Common myeloid progenitor, CD34-positive (primary cell): ENCODE measurements around the gene PCSK5.

Experiments
- CTCF ChIA-PET: fragments of 350-600 bp; sonication (Branson Sonifier 250); formaldehyde crosslinking; loops from one replicate; lab custom pipeline; 2021; ENCODE audit warnings: antibody characterized with exemption; lab: Charles Lee
- POLR2A ChIA-PET: fragments of 350-600 bp; sonication (Branson Sonifier 250); formaldehyde crosslinking; loops from one replicate; lab custom pipeline; 2021; ENCODE audit warnings: antibody characterized with exemption; lab: Charles Lee
- DNase-seq, 3 donors: peaks; one replicate each; pipeline versions ENCODE4 v3.0.0 to v3.0.0-alpha.2; 2013
- H3K27ac ChIP-seq, 2 experiments: 1 replicate in 1 of 2; 2 replicates in 1 of 2; pipeline ENCODE4 v1.7.0; 2013; ENCODE audit warnings: inconsistent platforms in 2 of 2, low read length in 2 of 2, mild to moderate bottlenecking in 2 of 2, low read depth in 1 of 2, moderate library complexity in 1 of 2; ENCODE audit not compliant: severe bottlenecking in 2 of 2, insufficient read depth in 1 of 2, poor library complexity in 1 of 2
- H3K27me3 ChIP-seq, 5 experiments: replicated peaks in 2 of 5; 1 replicate in 3 of 5; 2 replicates in 2 of 5; pipeline versions ENCODE4 v1.6.1 to v1.7.0; 2013; ENCODE audit warnings: low read length in 4 of 5, mild to moderate bottlenecking in 2 of 5, moderate library complexity in 2 of 5, inconsistent platforms in 1 of 5; ENCODE audit not compliant: insufficient read depth in 5 of 5, control insufficient read depth in 4 of 5
- H3K36me3 ChIP-seq, 4 experiments: 1 replicate in 2 of 4; 2 replicates in 2 of 4; pipeline versions ENCODE4 v1.6.1 to v1.7.0; 2013; ENCODE audit warnings: low read length in 3 of 4, control low read depth in 1 of 4, mild to moderate bottlenecking in 1 of 4; ENCODE audit not compliant: control insufficient read depth in 4 of 4, insufficient read depth in 4 of 4
- H3K4me1 ChIP-seq, 4 experiments: 1 replicate in 3 of 4; 2 replicates in 1 of 4; pipeline versions ENCODE4 v1.6.1 to v1.7.1; 2013; ENCODE audit warnings: low read length in 3 of 4, mild to moderate bottlenecking in 3 of 4, control low read depth in 1 of 4, inconsistent platforms in 1 of 4, moderate library complexity in 1 of 4; ENCODE audit not compliant: control insufficient read depth in 4 of 4, insufficient read depth in 4 of 4; ENCODE audit errors: control extremely low read depth in 1 of 4
- H3K4me3 ChIP-seq, 7 experiments: 1 replicate in 4 of 7; 2 replicates in 3 of 7; pipeline versions ENCODE4 v1.5.1 to v1.7.0; 2013; ENCODE audit warnings: mild to moderate bottlenecking in 7 of 7, low read length in 6 of 7, moderate library complexity in 6 of 7, inconsistent platforms in 2 of 7, low read depth in 2 of 7, control low read depth in 1 of 7; ENCODE audit not compliant: insufficient read depth in 4 of 7, control insufficient read depth in 1 of 7; ENCODE audit errors: extremely low read depth in 1 of 7
- H3K9me3 ChIP-seq, 5 experiments: 1 replicate in 4 of 5; 2 replicates in 1 of 5; pipeline versions ENCODE4 v1.6.1 to v1.7.1; 2013; ENCODE audit warnings: low read length in 4 of 5, mild to moderate bottlenecking in 2 of 5, inconsistent platforms in 1 of 5, low read depth in 1 of 5, moderate library complexity in 1 of 5; ENCODE audit not compliant: control insufficient read depth in 4 of 5, insufficient read depth in 2 of 5; ENCODE audit errors: control extremely low read depth in 1 of 5
- WGBS: methylation state at CpG from one replicate; pipeline ENCODE4 v1.1.5; 2013; ENCODE audit not compliant: insufficient coverage; 5-methylcytosine and 5-hydroxymethylcytosine counted together

The PCSK5 gene

GRCh38 chr9:75906531-75906930 is 16.1 kb downstream of the PCSK5 start:
- ChIA-PET CTCF (interaction anchor here (0.9 kb wide), 1 partner anchor 16 kb away, joined by 7 read pairs; the partner anchor contains the start of gene PCSK5), POLR2A (interaction anchor here (0.6 kb wide), 1 partner anchor 8 kb away, joined by 3 read pairs; no protein-coding TSS in a partner anchor)
- Histone ChIP-seq H3K9me3 (no peaks in the 10 kb centered on the region), H3K27ac (no peak overlapping the region), H3K27me3 (no peaks in the 10 kb centered on the region), H3K4me1 (no peaks in the 10 kb centered on the region), H3K36me3 (no peaks in the 10 kb centered on the region), H3K4me3 (no peak overlapping the region)
- 100% methylated on average over 1 of the region's 1 CpG for WGBS
- no peak for DNase-seq

- Histone ChIP-seq H3K9me3 (no peaks in the 10 kb centered on the region), H3K36me3 (no peaks in the 10 kb centered on the region), H3K4me3 (no peak overlapping the region), H3K27ac (no peak overlapping the region), H3K27me3 (no peaks in the 10 kb centered on the region), H3K4me1 (no peaks in the 10 kb centered on the region)
- ChIA-PET POLR2A (no interaction called here), CTCF (no interaction called here)
- WGBS: 100% methylated on average over 3 of the region's 3 CpGs
- DNase-seq: no peak
Observed at GRCh38 chr9:75907329-75907728, 16.9 kb downstream of the PCSK5 start.

- Histone ChIP-seq H3K36me3 (no peaks in the 10 kb centered on the region), H3K4me1 (no peaks in the 10 kb centered on the region), H3K27me3 (no peaks in the 10 kb centered on the region), H3K4me3 (no peak overlapping the region), H3K9me3 (no peaks in the 10 kb centered on the region), H3K27ac (no peak overlapping the region)
- ChIA-PET POLR2A (no interaction called here), CTCF (no interaction called here)
- 100% methylated on average over 1 of the region's 1 CpG for WGBS
- no peak for DNase-seq
Observed at GRCh38 chr9:75907923-75908322, 17.4 kb downstream of the PCSK5 start.

- CTCF ChIA-PET: no interaction called here
- no peaks in the 10 kb centered on the region for H3K4me1 ChIP-seq
- no peak overlapping the region for H3K27ac ChIP-seq
- no peak overlapping the region for H3K4me3 ChIP-seq
- H3K27me3 ChIP-seq: no peaks in the 10 kb centered on the region
- H3K9me3 ChIP-seq: no peaks in the 10 kb centered on the region
- POLR2A ChIA-PET: no interaction called here
- peak in 2 of 3 donors; percentile 14 to 31 for DNase-seq
- 96% methylated on average over 2 of the region's 5 CpGs for WGBS
- H3K36me3 ChIP-seq: no peaks in the 10 kb centered on the region
Observed at GRCh38 chr9:75909776-75910175, 19.3 kb downstream of the PCSK5 start.

GRCh38 chr9:75910731-75911130 is 20.3 kb downstream of the PCSK5 start:
- POLR2A ChIA-PET: no interaction called here
- H3K4me1 ChIP-seq: no peaks in the 10 kb centered on the region
- no peaks in the 10 kb centered on the region for H3K36me3 ChIP-seq
- H3K27me3 ChIP-seq: no peaks in the 10 kb centered on the region
- H3K4me3 ChIP-seq: no peak overlapping the region
- 100% methylated on average over 4 of the region's 4 CpGs for WGBS
- DNase-seq: no peak
- H3K27ac ChIP-seq: no peak overlapping the region
- CTCF ChIA-PET: no interaction called here
- no peaks in the 10 kb centered on the region for H3K9me3 ChIP-seq

- no peaks in the 10 kb centered on the region for H3K27me3 ChIP-seq
- H3K4me3 ChIP-seq: no peak overlapping the region
- H3K4me1 ChIP-seq: no peaks in the 10 kb centered on the region
- ChIA-PET POLR2A (no interaction called here), CTCF (no interaction called here)
- no peak for DNase-seq
- no peak overlapping the region for H3K27ac ChIP-seq
- no peaks in the 10 kb centered on the region for H3K9me3 ChIP-seq
- no peaks in the 10 kb centered on the region for H3K36me3 ChIP-seq
- WGBS: 100% methylated on average over 2 of the region's 3 CpGs
Observed at GRCh38 chr9:75911390-75911789, 20.9 kb downstream of the PCSK5 start.

- POLR2A ChIA-PET: no interaction called here
- no peaks in the 10 kb centered on the region for H3K27me3 ChIP-seq
- no peak overlapping the region for H3K4me3 ChIP-seq
- no peaks in the 10 kb centered on the region for H3K4me1 ChIP-seq
- no peaks in the 10 kb centered on the region for H3K36me3 ChIP-seq
- H3K27ac ChIP-seq: no peak overlapping the region
- no peak for DNase-seq
- H3K9me3 ChIP-seq: no peaks in the 10 kb centered on the region
- CTCF ChIA-PET: interaction anchor here (0.7 kb wide), 1 partner anchor 20 kb away, joined by 3 read pairs; no protein-coding TSS in a partner anchor
- WGBS: 100% methylated on average over 1 of the region's 3 CpGs
Observed at GRCh38 chr9:75912951-75913350, 22.5 kb downstream of the PCSK5 start.
